DND-41 (cell line): ENCODE results near the gene C11orf21.

Source experiments
- CTCF ChIP-seq: IDR thresholded peaks from 2 replicates; pipeline ENCODE4 v1.5.1; 2012; ENCODE audit warnings: borderline replicate concordance, low read length, moderate library complexity, mild to moderate bottlenecking; ENCODE audit not compliant: poor library complexity, severe bottlenecking; ENCODE audit errors: extremely low read depth
- EZH2 ChIP-seq: IDR thresholded peaks from 3 replicates; pipeline ENCODE4 v1.6.1; 2012; ENCODE audit warnings: borderline replicate concordance, low read depth, mild to moderate bottlenecking, moderate library complexity, low read length, inconsistent platforms; ENCODE audit not compliant: severe bottlenecking

- TF ChIP-seq CTCF (no peak), EZH2 (no peak)
Observed at GRCh38 chr11:2328021-2328420, 26.3 kb upstream of the C11orf21 start.
